Activated B cell treated with CpG ODN at 0.5 μM for 24 hours (primary cell): ENCODE results near the gene FNDC3A. TPM values are rescaled to one million over a fixed set of nuclear protein-coding genes. Genes with fewer than 3 reads are reported as not detected.

Source experiments
- ATAC-seq: fragments of 200-7000 bp; cut with Tn5 transposase; one replicate; pipeline ENCODE4 v1.10.0; 2021; ENCODE audit warnings: low read depth, mild to moderate bottlenecking, moderate library complexity
- CTCF ChIA-PET: fragments of 350-600 bp; sonication (Branson Sonifier 250); formaldehyde crosslinking; loops from one replicate; lab custom pipeline; 2021; ENCODE audit warnings: antibody characterized with exemption; lab: Charles Lee
- POLR2A ChIA-PET: fragments of 350-600 bp; sonication (Branson Sonifier 250); formaldehyde crosslinking; loops from one replicate; lab custom pipeline; 2021; ENCODE audit warnings: antibody characterized with exemption; lab: Charles Lee
- DNase-seq: peaks from one replicate; pipeline ENCODE4 v3.0.0; 2022
- H3K27ac Mint-ChIP-seq: one replicate; pipeline ENCODE4 v1.8.0; 2020; ENCODE audit warnings: mixed read lengths
- H3K27me3 Mint-ChIP-seq: one replicate; pipeline ENCODE4 v1.8.0; 2021; ENCODE audit warnings: mixed read lengths
- H3K36me3 Mint-ChIP-seq: one replicate; pipeline ENCODE4 v1.8.0; 2021; ENCODE audit warnings: low read depth, mixed read lengths
- H3K4me1 Mint-ChIP-seq: one replicate; pipeline ENCODE4 v1.8.0; 2021; ENCODE audit warnings: mixed read lengths
- H3K4me3 Mint-ChIP-seq: one replicate; pipeline ENCODE4 v1.8.0; 2020; ENCODE audit warnings: mild to moderate bottlenecking, mixed read lengths
- H3K9me3 Mint-ChIP-seq: one replicate; pipeline ENCODE4 v1.8.0; 2020; ENCODE audit warnings: mixed read lengths
- CTCF ChIP-seq: fragments of 200-600 bp; IDR thresholded peaks from one replicate; pipeline ENCODE4 v1.8.0; 2022; ENCODE audit warnings: antibody characterized with exemption, mild to moderate bottlenecking
- intact Hi-C: fragments of 100-400 bp; cut with micrococcal nuclease; formaldehyde crosslinking; loops from one replicate; pipeline ENCODE4 v1.15.1; 2024
- total RNA-seq: library from RNA; stranded (reverse); gene quantifications from 2 replicates; pipeline ENCODE4 v1.2.3, GENCODE V29; 2022

Gene FNDC3A
- total RNA-seq, 1 donor from 2014 or later, result 34.1 TPM

DNA sequence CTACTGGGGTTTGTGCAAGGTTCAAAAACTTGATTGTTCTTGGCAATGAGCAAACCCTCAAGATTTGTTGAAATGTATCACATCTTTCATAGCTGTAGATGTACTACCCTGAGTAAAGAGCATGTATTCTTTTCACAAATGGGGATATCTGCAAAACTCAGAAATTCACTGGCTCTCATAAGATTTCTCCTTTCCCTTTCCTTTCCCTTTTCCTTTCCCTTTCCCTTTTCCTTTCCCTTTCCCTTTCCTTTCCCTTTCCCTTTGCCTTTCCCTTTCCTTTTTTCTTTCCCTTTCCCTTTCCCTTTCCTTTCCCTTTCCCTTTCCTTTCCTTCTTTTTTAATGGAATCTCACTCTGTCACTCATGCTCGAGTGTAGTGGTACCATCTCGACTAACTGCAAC is 69.1 kb downstream of the FNDC3A start:
- ChIA-PET CTCF (no interaction called here), POLR2A (no interaction called here)
- Mint-ChIP-seq H3K4me3 (no peak overlapping the region), H3K27me3 (no peaks in the 10 kb centered on the region), H3K9me3 (peaks cover 3% of the 10 kb centered on the region), H3K4me1 (no peaks in the 10 kb centered on the region), H3K36me3 (peaks cover 22% of the 10 kb centered on the region), H3K27ac (no peak overlapping the region)
- TF ChIP-seq CTCF, result no peak
- no peak for DNase-seq
- ATAC-seq, result no peak
- intact Hi-C loops, result no loop called here

- H3K4me1 Mint-ChIP-seq, result no peaks in the 10 kb centered on the region
- ChIA-PET POLR2A (no interaction called here), CTCF (no interaction called here)
- no peak for TF ChIP-seq CTCF
- H3K36me3 Mint-ChIP-seq, result peaks cover 28% of the 10 kb centered on the region
- H3K27me3 Mint-ChIP-seq, result no peaks in the 10 kb centered on the region
- peaks cover 3% of the 10 kb centered on the region for H3K9me3 Mint-ChIP-seq
- H3K4me3 Mint-ChIP-seq, result no peak overlapping the region
- no peak overlapping the region for H3K27ac Mint-ChIP-seq
- intact Hi-C loops, result no loop called here
- ATAC-seq, result no peak
- no peak for DNase-seq
These were observed 70.3 kb downstream of the FNDC3A start for GRCh38 chr13:49046002-49046401.

- no peaks in the 10 kb centered on the region for H3K27me3 Mint-ChIP-seq
- CTCF ChIA-PET, result no interaction called here
- POLR2A ChIA-PET, result no interaction called here
- no peak overlapping the region for H3K27ac Mint-ChIP-seq
- peaks cover 3% of the 10 kb centered on the region for H3K9me3 Mint-ChIP-seq
- no peaks in the 10 kb centered on the region for H3K4me1 Mint-ChIP-seq
- no peak for TF ChIP-seq CTCF
- peaks cover 29% of the 10 kb centered on the region for H3K36me3 Mint-ChIP-seq
- no peak overlapping the region for H3K4me3 Mint-ChIP-seq
- intact Hi-C loops, result no loop called here
- no peak for ATAC-seq
- no peak for DNase-seq
These were observed 70.8 kb downstream of the FNDC3A start for GRCh38 chr13:49046519-49046918.

GRCh38 chr13:49052813-49053212 is 77.1 kb downstream of the FNDC3A start:
- peaks cover 27% of the 10 kb centered on the region for H3K36me3 Mint-ChIP-seq
- no peak for ATAC-seq
- ChIA-PET POLR2A (no interaction called here), CTCF (interaction anchor here (0.5 kb wide), 1 partner anchor 1070 kb away, joined by 4 read pairs; no protein-coding TSS in a partner anchor)
- no peak overlapping the region for H3K4me3 Mint-ChIP-seq
- intact Hi-C loops, result no loop called here
- H3K27me3 Mint-ChIP-seq, result no peaks in the 10 kb centered on the region
- DNase-seq, result no peak
- H3K9me3 Mint-ChIP-seq, result peaks cover 3% of the 10 kb centered on the region
- no peak for TF ChIP-seq CTCF
- no peak overlapping the region for H3K27ac Mint-ChIP-seq
- H3K4me1 Mint-ChIP-seq, result peaks cover 4% of the 10 kb centered on the region

DNA sequence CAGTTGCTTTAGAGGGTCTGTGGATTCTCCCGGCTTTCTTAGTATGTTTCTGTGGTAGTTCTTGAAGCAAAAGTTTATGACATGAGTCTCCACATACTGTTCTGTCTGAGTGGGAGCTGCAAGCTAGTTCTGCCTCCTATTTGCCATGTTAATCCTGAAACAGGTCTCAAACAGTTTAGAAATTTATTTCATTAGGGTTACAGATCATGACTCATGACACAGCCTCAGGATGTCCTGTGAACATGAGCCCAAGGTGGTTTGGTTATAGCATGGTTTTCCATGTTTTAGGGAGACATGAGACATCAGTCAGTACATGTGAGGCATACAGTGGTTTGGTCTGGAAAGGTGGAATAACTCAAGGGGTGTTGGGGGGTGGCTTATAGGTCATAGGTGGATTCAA is 77.5 kb downstream of the FNDC3A start:
- Mint-ChIP-seq H3K9me3 (peaks cover 3% of the 10 kb centered on the region), H3K27me3 (no peaks in the 10 kb centered on the region), H3K36me3 (peaks cover 31% of the 10 kb centered on the region), H3K4me3 (no peak overlapping the region), H3K4me1 (peaks cover 7% of the 10 kb centered on the region), H3K27ac (no peak overlapping the region)
- no peak for TF ChIP-seq CTCF
- intact Hi-C loops, result no loop called here
- ChIA-PET CTCF (no interaction called here), POLR2A (no interaction called here)
- ATAC-seq (no peak), DNase-seq (no peak)
